Measurements from ENCODE around the gene BORCS5.

BORCS5 gene

DNA sequence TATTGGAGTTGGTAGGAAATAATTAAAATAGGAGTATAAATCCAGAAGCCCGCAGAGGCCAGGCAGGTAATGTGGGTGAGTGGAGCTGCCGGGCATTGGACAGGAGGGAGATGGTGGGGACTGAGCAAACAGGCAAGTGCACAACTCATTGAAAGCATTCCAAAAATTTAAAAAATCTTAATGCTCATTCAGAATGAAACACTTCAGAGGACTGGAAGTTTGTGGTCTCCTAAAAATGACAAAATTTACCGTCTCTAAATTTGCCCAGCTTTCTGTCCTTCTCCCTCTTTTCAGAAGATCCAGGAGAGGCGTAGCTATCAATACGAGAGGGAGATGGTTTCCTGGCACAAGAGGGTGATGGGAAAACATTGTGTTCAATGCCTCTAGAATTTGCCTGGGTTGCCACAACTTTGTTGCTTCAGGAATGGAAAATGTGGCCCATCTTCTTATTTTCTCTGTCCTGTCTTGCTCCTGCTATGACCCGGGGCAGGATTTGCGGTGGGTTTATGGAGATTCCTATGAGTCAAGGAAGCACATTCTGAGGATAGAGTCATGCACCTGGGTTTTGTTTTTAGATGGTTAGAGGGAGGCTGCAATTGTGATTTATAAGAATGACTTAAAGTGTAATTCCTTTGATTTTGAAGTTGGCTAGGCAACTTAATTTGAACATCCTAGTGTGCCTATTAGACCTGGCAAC is 72.2 kb downstream of the BORCS5 start:
- TF ChIP-seq, protein P1, sequence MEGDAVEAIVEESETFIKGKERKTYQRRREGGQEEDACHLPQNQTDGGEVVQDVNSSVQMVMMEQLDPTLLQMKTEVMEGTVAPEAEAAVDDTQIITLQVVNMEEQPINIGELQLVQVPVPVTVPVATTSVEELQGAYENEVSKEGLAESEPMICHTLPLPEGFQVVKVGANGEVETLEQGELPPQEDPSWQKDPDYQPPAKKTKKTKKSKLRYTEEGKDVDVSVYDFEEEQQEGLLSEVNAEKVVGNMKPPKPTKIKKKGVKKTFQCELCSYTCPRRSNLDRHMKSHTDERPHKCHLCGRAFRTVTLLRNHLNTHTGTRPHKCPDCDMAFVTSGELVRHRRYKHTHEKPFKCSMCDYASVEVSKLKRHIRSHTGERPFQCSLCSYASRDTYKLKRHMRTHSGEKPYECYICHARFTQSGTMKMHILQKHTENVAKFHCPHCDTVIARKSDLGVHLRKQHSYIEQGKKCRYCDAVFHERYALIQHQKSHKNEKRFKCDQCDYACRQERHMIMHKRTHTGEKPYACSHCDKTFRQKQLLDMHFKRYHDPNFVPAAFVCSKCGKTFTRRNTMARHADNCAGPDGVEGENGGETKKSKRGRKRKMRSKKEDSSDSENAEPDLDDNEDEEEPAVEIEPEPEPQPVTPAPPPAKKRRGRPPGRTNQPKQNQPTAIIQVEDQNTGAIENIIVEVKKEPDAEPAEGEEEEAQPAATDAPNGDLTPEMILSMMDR (conservative IDR thresholded peaks at IDR 0.05), result no peak
- H3K27ac ChIP-seq, result no peak overlapping the region

GRCh38 chr12:12432364-12432763 is 75.5 kb downstream of the BORCS5 start:
- TF ChIP-seq, protein P1 (conservative IDR thresholded peaks at IDR 0.05), result no peak
- peak overlapping the region; percentile 78 for H3K27ac ChIP-seq

GRCh38 chr12:12433203-12433731 is 76.4 kb downstream of the BORCS5 start:
- H3K27ac ChIP-seq, result peak overlapping the region; percentile 78
- TF ChIP-seq, protein P1 (conservative IDR thresholded peaks at IDR 0.05), result no peak

GRCh38 chr12:12436831-12437345 is 80.0 kb downstream of the BORCS5 start:
- H3K27ac ChIP-seq, result peak overlapping the region; percentile 78; the same call in 1 of the 2 replicates
- TF ChIP-seq, protein P1 (conservative IDR thresholded peaks at IDR 0.05), result no peak

GRCh38 chr12:12439636-12440035 is 82.8 kb downstream of the BORCS5 start:
- no peak overlapping the region for H3K27ac ChIP-seq
- TF ChIP-seq, protein P1 (conservative IDR thresholded peaks at IDR 0.05), result no peak

DNA sequence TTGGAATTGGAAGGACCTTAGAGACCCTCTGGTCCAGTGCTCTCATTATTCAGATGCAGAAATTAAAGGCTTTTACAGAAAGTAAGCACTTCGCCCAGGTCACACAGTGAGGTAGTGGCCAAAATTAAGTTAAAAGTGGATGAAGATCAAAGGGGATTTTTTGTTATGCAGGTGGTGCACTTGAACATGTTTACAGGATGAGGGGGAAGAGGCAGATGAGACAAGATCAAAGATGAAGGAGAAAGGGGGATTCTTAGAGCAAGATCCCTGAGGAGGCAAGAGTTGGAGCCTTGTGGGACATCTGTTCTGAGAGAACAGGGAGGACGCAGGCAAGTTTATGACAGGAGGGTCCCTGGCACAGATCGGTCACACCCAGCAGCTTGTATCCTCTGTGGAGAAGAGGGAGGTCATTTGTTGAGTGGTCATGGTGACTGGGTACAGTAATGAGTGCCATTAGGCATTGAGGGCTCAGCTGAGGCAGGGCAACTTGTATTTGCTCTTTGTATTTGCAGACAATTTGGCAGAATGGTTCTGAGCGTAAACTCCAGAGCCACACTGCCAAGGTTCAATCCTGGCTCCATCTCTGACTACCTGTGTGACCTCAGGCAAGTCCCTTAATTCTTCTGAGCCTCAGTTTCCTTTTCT is 84.0 kb downstream of the BORCS5 start:
- TF ChIP-seq, protein P1 (conservative IDR thresholded peaks at IDR 0.05), result no peak
- H3K27ac ChIP-seq, result peak overlapping the region; percentile 63

GRCh38 chr12:12441429-12441807 is 84.5 kb downstream of the BORCS5 start:
- TF ChIP-seq, protein P1 (conservative IDR thresholded peaks at IDR 0.05), result no peak
- H3K27ac ChIP-seq, result peak overlapping the region; percentile 63

Measured in VCaP (cell line).